Tibial artery (tissue), 4 donors: ENCODE results near the gene FAM168A.

Experiments
- DNase-seq, 2 donors: peaks; one replicate each; pipeline ENCODE4 v3.0.0-alpha.2; 2019
- H3K27ac ChIP-seq, 2 donors: fragments of 200-600 bp; sonication (generic) in 1 of 2; 1 replicate in 1 of 2; 2 replicates in 1 of 2; pipeline ENCODE4 v1.5.1; 2018 to 2019; ENCODE audit warnings: mild to moderate bottlenecking in 1 of 2
- H3K27me3 ChIP-seq, 2 donors: fragments of 200-600 bp; sonication (generic) in 1 of 2; one replicate each; pipeline versions ENCODE4 v1.5.1 to v1.6.0; 2016 to 2019
- H3K36me3 ChIP-seq, 3 donors: fragments of 200-600 bp; sonication (generic) in 2 of 3; one replicate each; pipeline ENCODE4 v1.5.1; 2016 to 2019; ENCODE audit warnings: mild to moderate bottlenecking in 2 of 3
- H3K4me1 ChIP-seq, 4 donors: fragments of 200-600 bp; sonication (generic) in 2 of 4; 1 replicate in 3 of 4; 2 replicates in 1 of 4; pipeline ENCODE4 v1.5.1; 2016 to 2019
- H3K4me3 ChIP-seq, 2 donors: fragments of 200-600 bp; sonication (generic) in 1 of 2; 1 replicate in 1 of 2; 2 replicates in 1 of 2; pipeline ENCODE4 v1.5.1; 2018 to 2019; ENCODE audit warnings: mild to moderate bottlenecking in 2 of 2
- H3K9me3 ChIP-seq, 3 donors: fragments of 200-600 bp; sonication (generic) in 1 of 3; one replicate each; pipeline ENCODE4 v1.5.1; 2016 to 2019
- intact Hi-C: fragments of 100-400 bp; cut with DNase I; formaldehyde crosslinking; loops from one replicate; pipeline ENCODE4 v1.15.0; 2023; ENCODE audit warnings: low total_unique reads
- TF ChIP-seq, protein P1 (sequence below), 2 experiments: fragments of 200-600 bp in 1 of 2; fragments of 450-650 bp in 1 of 2; IDR thresholded peaks; one replicate each; pipeline ENCODE4 v1.5.1; 2017 to 2019; ENCODE audit warnings: antibody characterized with exemption in 2 of 2, mild to moderate bottlenecking in 1 of 2, moderate library complexity in 1 of 2

FAM168A gene

DNA sequence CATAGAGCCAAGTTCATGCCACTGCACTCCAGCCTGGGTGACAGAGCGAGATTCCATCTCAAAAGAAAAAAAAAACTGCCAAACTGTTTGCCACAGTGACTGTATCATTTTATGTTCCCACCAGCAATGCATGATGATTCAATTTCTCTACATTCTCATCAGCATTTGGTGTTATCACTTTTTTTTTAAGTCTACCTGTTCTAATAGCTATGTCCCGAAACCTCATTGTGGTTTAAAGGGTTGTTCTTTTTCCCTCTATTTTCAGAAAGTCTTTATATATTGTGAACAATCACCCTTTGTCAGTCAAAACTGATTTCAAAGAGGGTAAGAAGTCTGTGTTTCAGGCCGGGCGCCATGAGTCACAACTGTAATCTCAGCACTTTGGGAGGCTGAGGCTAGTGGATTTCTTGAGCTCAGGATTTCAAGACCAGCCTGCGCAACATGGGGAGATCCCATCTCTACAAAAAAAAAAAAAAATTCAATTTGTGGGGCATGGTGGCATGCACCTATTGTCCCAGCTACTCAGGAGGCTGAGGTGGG lies 14.8 kb upstream of the FAM168A start:
- intact Hi-C loops = no loop called here
- Histone ChIP-seq H3K27ac (no peak overlapping the region), H3K36me3 (no peaks in the 10 kb centered on the region), H3K9me3 (no peaks in the 10 kb centered on the region), H3K4me3 (no peak overlapping the region), H3K4me1 (no peaks in the 10 kb centered on the region), H3K27me3 (no peaks in the 10 kb centered on the region)
- TF ChIP-seq, protein P1, sequence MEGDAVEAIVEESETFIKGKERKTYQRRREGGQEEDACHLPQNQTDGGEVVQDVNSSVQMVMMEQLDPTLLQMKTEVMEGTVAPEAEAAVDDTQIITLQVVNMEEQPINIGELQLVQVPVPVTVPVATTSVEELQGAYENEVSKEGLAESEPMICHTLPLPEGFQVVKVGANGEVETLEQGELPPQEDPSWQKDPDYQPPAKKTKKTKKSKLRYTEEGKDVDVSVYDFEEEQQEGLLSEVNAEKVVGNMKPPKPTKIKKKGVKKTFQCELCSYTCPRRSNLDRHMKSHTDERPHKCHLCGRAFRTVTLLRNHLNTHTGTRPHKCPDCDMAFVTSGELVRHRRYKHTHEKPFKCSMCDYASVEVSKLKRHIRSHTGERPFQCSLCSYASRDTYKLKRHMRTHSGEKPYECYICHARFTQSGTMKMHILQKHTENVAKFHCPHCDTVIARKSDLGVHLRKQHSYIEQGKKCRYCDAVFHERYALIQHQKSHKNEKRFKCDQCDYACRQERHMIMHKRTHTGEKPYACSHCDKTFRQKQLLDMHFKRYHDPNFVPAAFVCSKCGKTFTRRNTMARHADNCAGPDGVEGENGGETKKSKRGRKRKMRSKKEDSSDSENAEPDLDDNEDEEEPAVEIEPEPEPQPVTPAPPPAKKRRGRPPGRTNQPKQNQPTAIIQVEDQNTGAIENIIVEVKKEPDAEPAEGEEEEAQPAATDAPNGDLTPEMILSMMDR (IDR thresholded peaks at IDR 0.05) = no peak
- DNase-seq = no peak

DNA sequence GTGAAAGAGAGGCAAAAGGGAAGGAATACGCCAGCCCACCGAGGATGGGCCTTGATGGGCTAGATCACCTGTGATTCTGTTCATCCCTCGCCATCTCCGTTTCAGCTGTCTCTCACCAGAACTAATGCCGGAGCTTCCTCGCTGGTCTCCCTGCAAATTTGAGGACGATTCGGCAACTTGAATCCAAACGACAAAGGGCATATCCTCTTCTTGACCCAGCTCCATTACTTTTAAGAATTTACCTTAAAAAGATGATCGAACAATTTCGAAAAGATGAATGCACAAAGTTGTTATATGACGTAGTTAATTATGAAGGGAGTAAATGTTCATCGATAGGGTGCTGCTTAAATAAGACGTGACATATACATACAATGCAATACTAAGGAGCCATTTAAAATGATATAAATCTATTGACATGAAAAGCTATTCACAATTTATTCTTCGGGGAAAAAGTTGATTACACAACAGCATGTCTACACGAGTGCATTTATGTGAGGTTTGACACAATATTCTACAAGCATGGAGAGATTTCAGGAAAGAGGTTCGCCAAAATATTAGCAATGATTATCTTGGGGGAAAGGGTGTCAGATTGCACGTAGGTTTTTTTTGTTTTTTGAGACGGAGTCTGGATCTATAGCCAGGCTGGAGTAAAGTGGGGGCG lies 937 bp upstream of the FAM168A start:
- TF ChIP-seq, protein P1 (IDR thresholded peaks at IDR 0.05) = no peak
- Histone ChIP-seq H3K36me3 (no peaks in the 10 kb centered on the region), H3K27ac (peak overlapping the region; percentile 80 to 88), H3K4me3 (peak overlapping the region; percentile 83 to 99), H3K4me1 (peaks cover 0 to 26% (median 13%) of the 10 kb centered on the region in 4 donors), H3K27me3 (no peaks in the 10 kb centered on the region), H3K9me3 (no peaks in the 10 kb centered on the region)
- DNase-seq = no peak
- intact Hi-C loops = no loop called here

DNA sequence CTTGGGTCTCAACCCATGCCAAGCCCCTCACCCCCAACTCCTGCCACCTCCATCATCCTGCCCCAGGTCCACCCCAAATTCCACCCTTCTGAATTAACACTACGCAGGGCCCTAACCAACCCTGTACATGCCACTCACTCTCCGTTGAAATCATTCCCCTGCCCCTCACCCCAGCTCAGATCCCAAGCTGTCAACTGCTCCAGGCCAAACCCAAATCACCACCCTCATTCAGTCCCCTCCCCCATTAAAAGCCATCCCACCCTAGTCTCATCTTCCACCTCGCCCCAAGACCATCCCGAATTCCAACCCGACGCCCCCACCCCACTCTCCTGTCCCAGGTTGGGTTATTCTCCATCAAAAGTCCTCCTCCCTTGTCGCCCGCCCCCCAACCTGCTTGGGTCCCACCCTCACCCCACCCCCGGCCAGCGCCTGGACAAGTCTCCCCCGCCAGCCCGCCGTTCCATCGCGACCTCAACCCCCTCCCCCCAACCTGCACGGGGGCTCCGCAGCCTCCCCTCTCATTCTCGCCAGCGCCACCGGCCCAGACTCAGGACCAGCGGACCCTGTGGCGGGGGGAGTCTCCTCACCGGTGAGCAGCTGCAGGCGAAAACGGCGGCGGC lies 466 bp downstream of the FAM168A start:
- intact Hi-C loops = no loop called here
- Histone ChIP-seq H3K4me3 (peak overlapping the region; percentile 83 to 99), H3K9me3 (no peaks in the 10 kb centered on the region), H3K4me1 (peaks cover 0 to 26% (median 13%) of the 10 kb centered on the region in 4 donors), H3K36me3 (no peaks in the 10 kb centered on the region), H3K27ac (peak overlapping the region; percentile 80 to 88), H3K27me3 (no peaks in the 10 kb centered on the region)
- DNase-seq = no peak
- TF ChIP-seq, protein P1 (IDR thresholded peaks at IDR 0.05) = no peak

DNA sequence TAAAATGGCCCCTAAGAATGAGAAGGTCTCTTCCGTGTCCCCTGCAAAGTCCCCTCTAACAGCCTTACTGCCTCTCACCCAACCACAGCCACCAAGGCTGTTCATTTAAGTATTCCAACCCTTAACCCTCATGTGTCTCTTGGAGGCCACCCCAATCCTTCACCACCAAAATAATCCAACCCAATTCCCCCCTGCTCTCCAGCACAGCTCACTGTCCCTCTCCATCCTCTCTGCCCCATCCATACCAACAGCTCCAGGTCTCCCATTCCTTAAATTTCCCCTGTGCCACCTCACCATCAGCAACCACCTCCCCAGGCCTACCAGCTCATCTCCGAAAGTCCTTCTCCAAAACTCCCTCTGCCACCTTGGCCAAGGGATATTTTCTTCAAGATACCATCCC lies 1.4 kb downstream of the FAM168A start:
- Histone ChIP-seq H3K36me3 (no peaks in the 10 kb centered on the region), H3K27me3 (no peaks in the 10 kb centered on the region), H3K27ac (no peak overlapping the region), H3K4me3 (peak overlapping the region; percentile 83 to 99), H3K4me1 (peaks cover 0 to 26% (median 13%) of the 10 kb centered on the region in 4 donors), H3K9me3 (no peaks in the 10 kb centered on the region)
- intact Hi-C loops = no loop called here
- no peak for DNase-seq
- TF ChIP-seq, protein P1 (IDR thresholded peaks at IDR 0.05) = no peak

DNA sequence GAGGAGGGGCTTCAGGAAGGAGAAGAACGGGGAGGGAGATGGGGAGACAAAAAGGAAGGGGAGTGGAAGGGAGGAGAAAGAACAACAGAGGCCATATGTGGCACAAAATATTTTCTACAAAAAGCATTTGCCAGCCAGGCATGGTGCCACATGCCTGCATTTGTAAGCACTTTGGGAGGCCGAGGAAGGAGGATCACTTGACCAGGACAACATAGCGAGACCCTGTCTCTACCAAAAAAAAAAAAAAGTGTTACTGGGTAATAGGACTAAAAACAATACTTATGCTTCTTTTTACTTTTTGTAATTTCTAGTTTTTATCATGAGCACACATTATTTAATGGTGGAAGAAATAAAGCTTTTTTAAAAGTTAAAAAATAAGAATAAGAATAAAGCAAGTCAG lies 5.3 kb downstream of the FAM168A start:
- H3K4me3 ChIP-seq = no peak overlapping the region
- TF ChIP-seq, protein P1 (IDR thresholded peaks at IDR 0.05) = no peak
- peaks cover 0 to 3% (median 0%) of the 10 kb centered on the region in 3 donors for H3K36me3 ChIP-seq
- H3K27ac ChIP-seq = no peak overlapping the region
- DNase-seq = no peak
- no peaks in the 10 kb centered on the region for H3K27me3 ChIP-seq
- H3K9me3 ChIP-seq = no peaks in the 10 kb centered on the region
- intact Hi-C loops = no loop called here
- peaks cover 0 to 19% (median 13%) of the 10 kb centered on the region in 4 donors for H3K4me1 ChIP-seq
